GM19043 (cell line): ENCODE data around the gene BCL6.
"Not testable (repeated sequence)": the region's sequence is repeated elsewhere in the genome, so short reads cannot be mapped to it uniquely, and the experiment has no call there.

Experiments used
- ATAC-seq: cut with Tn5 transposase; IDR thresholded peaks from one replicate; pipeline ENCODE4 v1.9.1; 2021; ENCODE audit warnings: low read depth; ENCODE audit not compliant: unreplicated experiment

BCL6 gene

DNA sequence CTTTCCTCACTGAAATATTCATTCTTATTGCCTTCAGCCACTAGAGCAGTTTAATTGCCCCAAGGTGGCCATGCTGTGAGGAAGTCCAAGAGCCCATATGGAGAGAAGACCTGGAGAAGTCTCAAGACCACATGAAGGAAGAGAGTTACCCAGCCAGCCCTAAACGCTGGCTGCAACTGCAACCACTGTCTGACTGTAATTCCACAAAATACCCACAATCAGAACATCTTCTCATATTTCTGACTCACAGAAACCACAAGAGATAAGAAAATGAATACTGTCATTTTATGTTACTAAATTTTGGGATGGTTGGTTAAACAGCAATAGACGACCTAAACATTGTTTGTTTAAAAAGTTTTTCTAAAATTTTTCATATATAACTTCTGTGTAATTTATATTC is 60.4 kb downstream of the BCL6 start:
- ATAC-seq, result no peak

DNA sequence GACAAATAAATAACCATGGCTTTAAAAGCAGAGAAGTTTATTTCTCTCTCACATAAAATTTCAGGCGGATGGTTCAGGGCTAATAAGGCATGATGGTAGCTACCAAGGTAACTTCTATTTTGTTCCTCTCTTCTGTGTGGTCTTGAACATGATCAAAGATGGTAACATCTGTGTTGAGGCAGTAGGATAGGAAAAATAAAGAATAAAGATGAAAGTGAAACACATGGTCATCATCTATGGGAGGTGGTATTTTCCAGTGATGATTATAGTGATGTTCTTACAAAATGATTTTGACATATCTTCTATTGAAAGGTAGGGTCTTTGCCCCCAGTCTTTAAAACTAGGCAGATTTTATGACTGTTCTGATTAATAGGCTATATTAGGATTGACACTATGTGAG is 60.8 kb downstream of the BCL6 start:
- ATAC-seq, result no peak

DNA sequence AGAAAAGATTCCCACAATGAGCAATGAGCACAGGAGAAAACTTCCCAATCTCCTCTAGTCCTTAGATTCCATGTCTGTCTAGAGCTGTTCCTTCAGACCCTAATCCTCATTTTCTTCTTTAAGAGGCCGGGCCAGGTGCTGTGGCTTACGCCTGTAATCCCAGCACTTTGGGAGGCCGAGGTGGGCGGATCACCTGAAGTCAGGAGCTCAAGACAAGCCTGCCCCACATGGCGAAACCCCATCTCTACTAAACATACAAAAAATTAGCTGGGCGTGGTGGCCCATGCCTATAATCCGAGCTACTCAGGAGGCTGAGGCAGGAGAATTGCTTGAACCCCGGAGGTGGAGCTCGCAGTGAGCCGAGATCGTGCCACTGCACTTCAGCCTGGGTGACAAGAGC is 63.5 kb downstream of the BCL6 start:
- ATAC-seq, result not testable (repeated sequence)

DNA sequence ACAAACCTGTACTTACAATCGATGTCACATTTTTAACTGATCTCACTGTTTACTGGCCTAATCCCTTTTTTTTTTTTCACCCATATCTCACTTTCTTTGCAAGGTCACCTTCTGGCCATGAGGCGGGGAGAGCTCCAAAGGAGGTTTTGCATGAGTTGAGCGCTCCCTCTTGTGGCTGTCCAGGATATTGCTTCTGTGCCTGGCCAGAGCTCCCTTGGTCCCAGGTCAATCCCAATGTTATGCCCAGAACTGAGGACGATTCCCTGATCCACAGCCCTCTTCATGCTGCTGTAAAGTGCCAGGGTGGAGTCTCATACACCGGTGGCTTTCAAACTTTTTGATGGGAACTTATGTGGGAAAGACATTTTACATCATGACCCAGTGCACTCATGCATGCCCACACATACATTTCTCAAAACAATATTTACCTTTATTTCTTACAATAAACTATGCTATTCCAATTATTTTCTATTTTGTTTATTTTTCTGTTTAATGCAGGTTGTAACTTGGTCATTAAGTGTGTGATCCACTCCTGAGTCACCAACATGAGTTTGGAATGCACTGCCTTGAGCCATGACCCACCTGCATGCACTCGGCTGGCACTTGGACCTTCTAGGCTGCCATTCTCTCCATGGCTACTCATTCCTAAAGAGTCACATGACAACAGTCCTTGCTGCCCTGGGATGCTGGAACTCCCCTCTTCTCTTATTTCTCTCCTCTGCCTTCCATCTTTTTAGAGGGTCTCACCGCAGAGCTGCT is 65.5 kb downstream of the BCL6 start:
- no peak for ATAC-seq

DNA sequence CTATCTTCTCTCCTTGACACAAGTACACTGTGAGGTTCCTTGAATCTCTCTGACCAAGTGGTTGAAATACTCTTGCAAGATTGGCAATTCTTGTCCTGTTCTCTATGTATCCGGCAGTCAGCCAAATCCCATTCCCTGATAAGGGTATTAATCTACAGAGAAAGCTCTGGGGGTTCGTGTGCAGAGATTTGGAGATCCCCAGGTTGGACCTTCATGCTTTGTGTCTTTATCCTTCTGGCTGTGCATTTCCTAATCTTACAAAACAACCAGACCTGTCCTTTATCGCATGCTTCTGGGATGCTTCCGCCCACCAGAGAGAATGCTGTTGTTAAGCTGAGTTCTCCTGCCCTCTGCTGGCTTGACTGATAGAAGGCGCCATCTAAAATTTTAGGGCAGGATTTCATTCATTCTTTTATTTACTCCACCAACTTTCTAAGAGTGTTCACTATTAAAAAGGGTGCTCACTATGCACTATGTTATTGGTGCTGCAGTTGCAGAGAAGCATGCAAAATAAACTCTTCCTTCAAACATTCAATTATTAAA is 66.5 kb downstream of the BCL6 start:
- ATAC-seq, result peak; percentile 54

DNA sequence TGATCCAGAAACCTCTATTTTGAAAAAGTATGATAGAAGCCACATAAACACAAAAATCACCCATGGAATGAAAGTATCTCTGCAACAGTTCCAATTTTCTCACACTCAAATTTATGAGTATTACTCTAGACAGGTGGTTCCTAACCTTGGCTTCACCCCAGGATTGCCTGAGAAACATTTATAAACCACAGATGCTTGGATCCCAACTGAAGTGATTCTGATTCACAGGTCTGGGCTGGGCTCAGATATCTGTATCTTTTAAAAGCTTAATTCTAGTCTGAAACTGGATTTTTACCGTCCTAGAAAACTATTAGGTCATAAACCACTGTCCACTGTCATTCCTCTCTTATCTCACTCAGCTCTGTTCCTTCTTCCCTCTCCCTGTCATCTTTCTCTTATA is 67.7 kb downstream of the BCL6 start:
- no peak for ATAC-seq

DNA sequence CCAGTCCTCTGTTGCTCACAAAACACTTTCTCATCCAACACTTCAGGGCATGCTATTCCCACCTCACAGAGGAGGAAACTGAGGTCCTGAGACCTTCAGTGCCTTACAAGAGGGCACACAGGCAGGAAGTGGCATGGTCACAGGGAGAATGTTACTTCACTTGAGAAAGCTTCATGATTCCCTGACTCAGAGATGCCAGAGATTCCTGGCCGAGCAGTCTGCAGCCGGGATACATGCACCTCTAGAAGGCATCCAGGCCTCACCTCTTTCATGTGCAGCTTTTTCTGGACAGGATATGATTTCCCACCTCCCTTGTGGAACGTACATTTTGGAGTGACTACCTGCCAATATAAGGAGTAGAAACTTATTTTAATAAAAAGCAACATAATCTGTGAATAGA is 72.3 kb downstream of the BCL6 start:
- ATAC-seq, result no peak
